NCI-H1105 (cell line): ENCODE results near the gene ZNF165.
"Not testable (repeated sequence)": the region's sequence is repeated elsewhere in the genome, so short reads cannot be mapped to it uniquely, and the experiment has no call there.

ENCODE experiments used
- DNase-seq: peaks from one replicate; lab custom pipeline; 2025; lab: John Stamatoyannopoulos, UW

ZNF165 gene

GRCh38 chr6:28080381-28080630, at the start of gene ZNF165:
Gene ZNF165 (plus strand): TSS chr6:28080568. CDS start chr6:28085481, 4,913 bp downstream.
- DNase-seq, result not testable (repeated sequence)

GRCh38 chr6:28053584-28053983, 26.8 kb upstream of the ZNF165 start:
- DNase-seq, result no peak

- DNase-seq, result no peak
Observed at GRCh38 chr6:28060405-28060804, 20.0 kb upstream of the ZNF165 start.

DNA sequence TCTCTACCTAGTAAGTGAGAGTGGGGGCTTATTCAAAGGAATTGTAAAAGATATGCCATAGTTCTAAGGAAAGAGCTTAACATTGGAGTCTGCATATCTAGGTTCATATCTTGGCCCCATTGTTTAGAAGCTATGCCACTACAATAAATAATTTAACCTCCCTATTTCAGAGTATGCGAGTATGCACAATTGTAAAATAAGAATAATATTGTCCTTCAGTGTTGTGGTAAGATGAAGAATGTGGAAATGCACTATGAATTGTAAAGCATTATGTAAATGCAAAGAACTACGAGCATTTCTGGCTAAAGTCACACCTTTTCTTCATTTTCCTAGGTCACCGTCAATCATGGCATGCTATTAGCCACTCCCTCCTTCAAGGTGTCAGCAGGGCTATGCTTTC, 16.1 kb upstream of the ZNF165 start:
- no peak for DNase-seq

- no peak for DNase-seq
Observed at GRCh38 chr6:28068067-28068466, 12.3 kb upstream of the ZNF165 start.

GRCh38 chr6:28070968-28071367, 9.4 kb upstream of the ZNF165 start:
- DNase-seq, result not testable (repeated sequence)

DNA sequence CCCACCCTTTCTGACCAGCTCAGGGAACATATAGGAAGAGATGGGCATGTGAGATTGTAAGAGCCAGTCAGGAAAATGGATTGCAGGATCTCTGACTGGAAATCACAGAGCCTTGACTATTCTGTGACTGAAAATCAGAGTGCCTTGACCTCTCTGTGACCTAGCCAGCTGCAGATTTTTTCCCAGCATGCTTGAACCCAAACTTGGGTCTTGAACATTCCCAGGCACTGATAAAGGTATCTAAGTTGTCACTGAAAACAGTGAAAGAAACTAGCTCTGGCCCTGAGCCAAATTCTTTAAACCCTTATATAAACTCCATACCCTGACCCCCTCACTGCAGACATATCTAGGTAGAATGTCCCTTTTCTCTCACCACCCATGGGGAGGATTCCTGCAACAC, 2.3 kb upstream of the ZNF165 start:
- no peak for DNase-seq

GRCh38 chr6:28078836-28079235, 1.5 kb upstream of the ZNF165 start:
- DNase-seq, result no peak

DNA sequence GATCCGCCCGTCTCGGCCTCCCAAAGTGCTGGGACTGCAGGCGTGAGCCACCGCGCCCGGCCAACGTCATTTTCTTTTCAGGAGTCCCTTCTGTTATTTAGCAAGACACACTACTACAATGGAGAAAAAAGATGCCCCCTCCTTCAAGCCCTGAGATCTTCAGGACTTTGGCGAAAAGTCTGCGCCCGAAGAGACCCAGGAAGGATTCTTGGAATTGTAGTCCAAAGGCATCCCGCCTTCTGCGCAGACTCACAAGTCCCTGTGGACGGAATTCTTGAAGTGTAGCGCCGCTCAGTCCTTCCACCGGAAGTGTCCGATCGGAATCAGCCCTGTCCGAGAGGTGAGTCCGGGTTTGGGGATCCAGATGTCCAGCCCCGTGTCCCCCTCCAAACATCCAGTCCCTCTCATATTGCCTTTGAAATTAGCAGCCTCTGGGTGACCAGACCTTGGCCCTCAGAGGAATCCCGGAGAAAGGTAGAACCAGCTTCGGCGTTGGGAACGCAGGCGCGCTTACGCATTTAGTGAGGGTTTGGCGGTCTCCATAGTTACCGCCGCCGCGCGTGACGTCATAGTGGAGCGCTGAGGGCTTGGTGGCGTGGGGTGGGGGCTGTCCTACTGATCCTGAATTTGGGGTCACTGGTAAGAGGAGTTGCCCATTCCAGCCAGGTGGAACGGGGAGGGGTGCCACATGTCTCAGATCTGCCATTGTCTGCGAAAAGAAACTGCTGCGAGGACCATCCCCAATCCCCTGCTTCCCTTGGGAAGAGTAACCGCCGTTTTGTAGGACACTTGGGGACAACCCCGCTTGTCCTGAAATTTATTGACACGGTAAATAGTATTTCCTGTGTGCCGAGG, 490 bp downstream of the ZNF165 start:
- DNase-seq, result peak; percentile 88

- no peak for DNase-seq
Observed at GRCh38 chr6:28081486-28081751, 1.1 kb downstream of the ZNF165 start.

- no peak for DNase-seq
Observed at GRCh38 chr6:28082939-28083338, 2.6 kb downstream of the ZNF165 start.

DNA sequence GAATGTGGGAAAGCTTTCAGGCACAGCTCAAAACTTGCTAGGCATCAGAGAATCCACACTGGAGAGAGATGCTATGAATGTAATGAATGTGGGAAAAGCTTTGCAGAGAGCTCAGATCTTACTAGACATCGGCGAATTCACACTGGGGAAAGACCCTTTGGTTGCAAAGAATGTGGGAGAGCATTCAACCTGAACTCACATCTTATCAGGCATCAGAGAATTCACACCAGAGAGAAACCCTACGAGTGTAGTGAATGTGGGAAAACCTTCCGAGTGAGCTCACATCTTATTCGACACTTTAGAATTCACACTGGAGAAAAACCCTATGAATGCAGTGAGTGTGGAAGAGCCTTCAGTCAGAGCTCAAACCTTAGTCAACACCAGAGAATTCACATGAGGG, 8.7 kb downstream of the ZNF165 start:
- DNase-seq, result no peak

DNA sequence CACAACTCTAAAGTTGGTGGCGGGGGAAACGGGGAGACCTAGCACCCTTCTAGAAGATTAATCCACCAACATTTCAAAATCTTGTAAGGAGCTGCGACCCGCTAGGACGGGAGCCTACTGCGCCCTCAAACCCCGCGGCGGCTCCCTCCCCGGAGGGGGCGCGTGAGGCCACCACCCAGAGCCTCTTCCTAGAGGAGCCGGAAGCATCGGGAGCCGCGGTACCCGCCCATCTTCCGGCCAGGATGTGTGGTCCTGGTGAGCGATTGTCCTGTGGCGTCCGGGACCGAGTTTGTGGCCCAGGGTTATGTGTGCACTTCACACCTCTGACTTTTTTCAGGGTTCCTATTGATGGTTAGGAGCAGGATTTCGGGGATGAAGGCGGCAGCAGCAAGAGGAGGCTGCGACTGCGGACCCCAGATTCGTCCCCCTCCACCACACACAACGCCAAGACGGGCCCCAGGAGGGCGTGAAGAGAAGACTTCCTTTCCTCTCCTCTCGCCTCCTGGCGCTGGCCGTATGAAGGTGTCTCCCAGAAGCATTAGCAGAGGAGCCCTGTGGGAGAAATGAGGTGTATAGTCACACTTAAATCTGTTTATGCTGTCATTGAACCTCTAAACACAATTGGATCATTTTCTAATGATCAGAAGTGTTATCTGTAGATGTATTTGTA, 10.7 kb downstream of the ZNF165 start:
- DNase-seq, result no peak

DNA sequence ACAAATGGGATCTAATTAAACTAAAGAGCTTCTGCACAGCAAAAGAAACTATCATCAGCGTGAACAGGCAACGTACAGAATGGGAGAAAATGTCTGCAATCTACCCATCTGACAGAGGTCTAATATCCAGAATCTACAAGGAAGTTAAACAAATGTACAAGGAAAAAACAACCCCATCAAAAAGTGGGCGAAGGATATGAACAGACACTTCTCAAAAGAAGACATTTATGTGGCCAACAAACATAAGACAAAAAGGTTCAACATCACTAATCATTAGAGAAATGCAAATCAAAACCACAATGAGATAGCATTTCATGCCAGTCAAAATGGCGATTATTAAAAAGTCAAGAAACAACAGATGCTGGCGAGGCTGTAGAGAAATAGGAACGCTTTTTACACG, 21.9 kb downstream of the ZNF165 start:
- DNase-seq, result not testable (repeated sequence)

DNA sequence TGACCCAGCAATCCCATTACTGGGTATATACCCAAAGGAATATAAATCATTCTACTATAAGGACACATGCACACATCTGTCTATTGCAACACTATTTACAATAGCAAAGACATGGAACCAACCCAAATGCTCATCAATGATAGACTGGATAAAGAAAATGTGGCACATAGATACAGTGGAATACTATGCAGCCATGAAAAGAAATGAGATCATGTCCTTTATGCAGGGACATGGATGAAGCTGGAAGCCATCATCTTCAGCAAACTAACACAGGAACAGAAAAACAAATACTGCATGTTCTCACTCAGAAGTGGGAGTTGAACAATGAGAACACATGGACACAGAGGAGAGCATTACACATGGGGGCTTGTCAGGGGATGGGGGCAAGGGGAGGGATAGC, 22.3 kb downstream of the ZNF165 start:
- not testable (repeated sequence) for DNase-seq

DNA sequence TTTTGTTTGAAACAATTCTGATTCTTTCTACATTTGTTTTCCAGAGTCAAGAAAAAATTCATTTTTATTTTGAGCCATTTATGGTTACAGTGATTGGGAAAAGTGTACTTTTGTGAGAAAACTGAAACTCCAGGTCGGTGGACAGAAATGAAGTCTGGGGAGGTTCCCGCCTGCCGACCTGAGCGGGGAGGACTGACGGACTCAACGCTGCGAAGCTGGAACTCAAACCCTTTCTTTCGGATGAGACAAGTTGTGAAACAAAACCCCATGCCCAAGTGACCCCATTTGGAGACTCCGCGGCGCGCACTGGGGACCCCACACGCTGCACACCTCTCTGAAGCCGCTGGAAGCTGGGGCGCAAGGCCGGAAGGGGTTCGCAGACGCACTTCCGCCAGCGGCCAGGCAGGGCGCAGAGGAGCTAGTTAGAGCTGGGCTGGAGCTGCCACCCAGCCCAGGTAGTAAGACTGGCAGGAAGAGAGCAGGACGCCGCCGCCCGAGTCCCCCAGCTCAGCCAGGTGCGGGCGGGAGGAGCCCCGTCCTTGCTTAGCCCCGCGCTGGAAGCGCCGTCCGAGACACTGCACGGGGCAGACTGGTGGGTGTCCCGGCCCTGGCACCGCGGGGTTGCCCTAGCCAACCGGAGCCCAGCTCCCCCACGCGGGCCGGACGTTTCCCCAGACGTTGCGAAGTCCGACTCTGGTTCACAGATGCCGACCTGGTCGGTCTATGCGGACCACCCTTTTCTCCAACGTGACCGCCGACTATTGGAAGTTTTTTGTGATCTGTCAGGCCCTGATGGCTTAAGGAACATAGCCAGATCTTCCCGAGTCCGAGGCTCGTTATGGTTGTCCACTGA, 24.2 kb downstream of the ZNF165 start:
- DNase-seq, result peak; percentile 83

DNA sequence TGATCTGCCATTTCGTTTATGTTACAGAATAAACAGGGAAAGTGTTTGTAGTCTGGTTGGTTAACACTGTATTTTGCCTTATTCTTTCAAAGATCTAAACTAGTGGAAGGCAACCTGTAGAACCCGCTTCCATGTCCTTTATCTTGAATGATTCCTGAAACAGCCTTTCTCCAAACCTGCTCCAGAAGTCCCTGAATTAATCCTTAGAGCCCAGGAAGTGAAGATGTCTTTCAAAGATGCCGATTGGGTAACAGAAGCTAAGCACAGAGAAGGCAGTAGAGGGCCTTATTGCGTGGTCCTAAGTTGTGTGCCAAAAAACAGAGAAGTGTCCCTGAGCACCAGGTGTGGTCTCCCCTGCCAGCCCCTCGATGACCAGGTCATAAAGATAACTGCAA, 24.9 kb downstream of the ZNF165 start:
- DNase-seq, result no peak

DNA sequence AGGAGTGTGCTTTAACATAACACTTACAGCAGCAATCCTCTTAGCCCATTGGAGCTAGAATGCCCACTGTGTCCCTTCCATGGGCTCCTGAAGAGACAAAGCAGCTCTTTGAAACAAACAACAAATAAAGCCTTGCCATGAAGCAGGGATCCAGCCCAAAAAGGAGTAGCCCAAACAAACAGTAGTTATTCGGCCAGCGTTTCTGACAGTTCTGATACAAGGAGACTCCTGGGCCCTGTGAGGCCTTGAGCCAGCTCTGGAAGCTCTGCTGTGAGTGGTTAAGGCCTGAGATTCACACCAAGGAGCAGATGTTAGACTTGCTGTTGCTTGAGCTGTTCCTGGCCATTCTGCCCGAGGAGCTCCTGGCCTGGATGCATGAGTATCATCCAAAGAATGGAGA, 27.1 kb downstream of the ZNF165 start:
- no peak for DNase-seq

GRCh38 chr6:28111964-28112363, 31.6 kb downstream of the ZNF165 start:
- no peak for DNase-seq

- no peak for DNase-seq
Observed at GRCh38 chr6:28115799-28116198, 35.4 kb downstream of the ZNF165 start.

- DNase-seq, result no peak
Observed at GRCh38 chr6:28117386-28118050, 37.1 kb downstream of the ZNF165 start.

GRCh38 chr6:28118217-28118616, 37.8 kb downstream of the ZNF165 start:
- no peak for DNase-seq

- no peak for DNase-seq
Observed at GRCh38 chr6:28121876-28122275, 41.5 kb downstream of the ZNF165 start.
